HG02763 (cell line): Measurements from ENCODE around the gene BORCS8.
A peak's percentile ranks its signal among the peaks of the same experiment; 100 is the strongest.
"Not testable (repeated sequence)": the region's sequence is repeated elsewhere in the genome, so short reads cannot be mapped to it uniquely, and the experiment has no call there.

Experiments used
- ATAC-seq: cut with Tn5 transposase; IDR thresholded peaks from one replicate; pipeline ENCODE4 v1.9.1; 2021; ENCODE audit warnings: mild to moderate bottlenecking, moderate library complexity; ENCODE audit not compliant: unreplicated experiment

The BORCS8 gene

GRCh38 chr19:19152668-19153384 lies 39.1 kb downstream of the BORCS8 start:
- no peak for ATAC-seq

GRCh38 chr19:19151418-19151817 lies 40.5 kb downstream of the BORCS8 start:
- peak; percentile 39 for ATAC-seq

GRCh38 chr19:19149435-19149834 lies 42.5 kb downstream of the BORCS8 start:
- ATAC-seq: no peak

- ATAC-seq: not testable (repeated sequence)
Observed at GRCh38 chr19:19148504-19148903, 43.4 kb downstream of the BORCS8 start.

- ATAC-seq: no peak
Observed at GRCh38 chr19:19147344-19147743, 44.6 kb downstream of the BORCS8 start.

- ATAC-seq: no peak
Observed at GRCh38 chr19:19146865-19147264, 45.1 kb downstream of the BORCS8 start.

- no peak for ATAC-seq
Observed at GRCh38 chr19:19145684-19146608, 46.0 kb downstream of the BORCS8 start.

- ATAC-seq: no peak
Observed at GRCh38 chr19:19145281-19145680, 46.7 kb downstream of the BORCS8 start.

- ATAC-seq: no peak
Observed at GRCh38 chr19:19142347-19142746, 49.6 kb downstream of the BORCS8 start.

GRCh38 chr19:19140476-19140875 lies 51.5 kb downstream of the BORCS8 start:
- ATAC-seq: no peak

- ATAC-seq: no peak
Observed at GRCh38 chr19:19139876-19140229, 52.1 kb downstream of the BORCS8 start.

GRCh38 chr19:19138109-19138981 lies 53.6 kb downstream of the BORCS8 start, which contains the start of gene TMEM161A:
TSS of gene TMEM161A (minus strand) at chr19:19138478. CDS start at chr19:19138428, 50 bp downstream.
- peak; percentile 97 for ATAC-seq

- no peak for ATAC-seq
Observed at GRCh38 chr19:19137556-19138108, 54.3 kb downstream of the BORCS8 start.

- not testable (repeated sequence) for ATAC-seq
Observed at GRCh38 chr19:19135713-19136112, 56.2 kb downstream of the BORCS8 start.

GRCh38 chr19:19134687-19135158 lies 57.2 kb downstream of the BORCS8 start:
- no peak for ATAC-seq

GRCh38 chr19:19133985-19134384 lies 58.0 kb downstream of the BORCS8 start:
- ATAC-seq: no peak

- ATAC-seq: no peak
Observed at GRCh38 chr19:19132912-19133311, 59.0 kb downstream of the BORCS8 start.

- no peak for ATAC-seq
Observed at GRCh38 chr19:19131989-19132388, 60.0 kb downstream of the BORCS8 start.
